Measurements from ENCODE around the gene LAMA3.

- TF ChIP-seq EZH2 (IDR thresholded peaks at IDR 0.05; ENCODE audit: borderline replicate concordance, insufficient read depth, low read length, poor library complexity, severe bottlenecking) = no peak
- TF ChIP-seq REST (IDR thresholded peaks at IDR 0.05; ENCODE audit: borderline replicate concordance) = no peak
- TF ChIP-seq CTCF (IDR thresholded peaks at IDR 0.05; ENCODE audit: poor library complexity, severe bottlenecking) = no peak
- no peak for TF ChIP-seq SMC3 (conservative IDR thresholded peaks at IDR 0.05; ENCODE audit: poor library complexity)
- TF ChIP-seq POLR2AphosphoS5 (IDR thresholded peaks at IDR 0.05) = no peak
- TF ChIP-seq MXI1 (conservative IDR thresholded peaks at IDR 0.05; ENCODE audit: poor library complexity, severe bottlenecking) = no peak
- no peak for TF ChIP-seq EP300 (conservative IDR thresholded peaks at IDR 0.05; ENCODE audit: poor library complexity, severe bottlenecking)
- no peak for TF ChIP-seq TAF1 (IDR thresholded peaks at IDR 0.05; ENCODE audit: low read depth)
- TF ChIP-seq RAD21 (conservative IDR thresholded peaks at IDR 0.05) = no peak
Measured at GRCh38 chr18:23732439-23732838, 43.2 kb downstream of the LAMA3 start.
